Thoracic aorta (tissue), 2 donors: ENCODE measurements around the gene SH2D1B. TPM values are rescaled to one million over a fixed set of nuclear protein-coding genes. Genes with fewer than 3 reads are reported as not detected.

Source experiments
- ATAC-seq: fragments of 150-250 bp; one replicate; pipeline ENCODE4 v1.8.0; 2017; ENCODE audit warnings: low read depth; ENCODE audit not compliant: insufficient number of reproducible peaks, low FRiP score
- DNase-seq: peaks from one replicate; pipeline ENCODE4 v3.0.0-alpha.2; 2020; ENCODE audit warnings: low spot score
- H3K27ac ChIP-seq, 2 donors: fragments of 200-600 bp; sonication (generic); 1 replicate in 1 of 2; 2 replicates in 1 of 2; pipeline ENCODE4 v1.5.1; 2016; ENCODE audit warnings: mild to moderate bottlenecking in 2 of 2, moderate library complexity in 2 of 2
- H3K27me3 ChIP-seq: fragments of 200-600 bp; sonication (generic); replicated peaks from 2 replicates; pipeline ENCODE4 v1.6.0; 2016; ENCODE audit warnings: mild to moderate bottlenecking; ENCODE audit not compliant: insufficient read depth
- H3K36me3 ChIP-seq: fragments of 200-600 bp; sonication (generic); one replicate; pipeline ENCODE4 v1.5.1; 2016
- H3K4me1 ChIP-seq, 2 donors: fragments of 200-600 bp; sonication (generic); 1 replicate in 1 of 2; 2 replicates in 1 of 2; pipeline versions ENCODE4 v1.5.1 to v1.6.0; 2016; ENCODE audit warnings: low read depth in 2 of 2, mild to moderate bottlenecking in 1 of 2; ENCODE audit not compliant: control insufficient read depth in 1 of 2
- H3K4me3 ChIP-seq: fragments of 200-600 bp; sonication (generic); 2 replicates; pipeline ENCODE4 v1.5.1; 2016; ENCODE audit warnings: mild to moderate bottlenecking
- H3K9me3 ChIP-seq: fragments of 200-600 bp; sonication (generic); 2 replicates; pipeline ENCODE4 v1.5.1; 2016
- total RNA-seq, 2 donors: library from RNA; depleted of rRNA; stranded (reverse); fragments of >200 nt; gene quantifications; one replicate each; pipeline versions ENCODE4 v1.1.0 to v1.2.3, GENCODE V29; 2016
- TF ChIP-seq, protein P1 (sequence below): fragments of 200-600 bp; sonication (generic); IDR thresholded peaks from one replicate; pipeline ENCODE4 v1.5.1; 2019; ENCODE audit warnings: antibody characterized with exemption

SH2D1B gene
- total RNA-seq, 2 donors from 2014 or later = 0.68 TPM; not detected in 1

DNA sequence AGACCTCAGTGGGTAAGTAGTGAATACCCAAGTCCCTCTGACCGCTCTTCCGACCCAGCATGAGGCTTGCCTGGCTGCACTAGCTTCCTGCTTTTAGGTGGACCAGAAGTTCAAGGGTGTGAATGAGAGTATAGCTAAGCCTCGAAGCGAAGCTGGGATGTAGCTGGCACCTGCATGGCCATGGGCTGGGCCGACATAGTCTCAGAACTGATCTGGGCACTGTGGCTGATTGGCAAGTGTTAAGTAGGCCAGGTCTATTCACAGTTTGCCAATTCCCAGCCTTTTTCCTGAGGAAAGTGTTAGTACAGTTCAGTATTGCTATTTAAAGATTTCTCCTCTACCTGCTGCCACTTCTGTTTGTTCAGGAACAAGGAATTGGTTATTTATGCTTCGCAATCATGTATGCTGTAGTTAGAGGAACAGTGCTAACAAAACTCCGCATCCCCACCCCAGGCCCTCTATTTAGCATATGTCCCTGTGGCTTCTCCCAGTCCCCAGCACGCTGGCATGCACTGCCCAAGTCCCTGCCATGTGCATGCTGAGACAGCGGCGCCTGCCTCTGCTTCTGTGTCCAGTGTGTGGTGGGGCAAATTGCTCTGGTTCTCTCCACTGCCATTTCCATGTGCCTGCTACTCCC lies 51.6 kb downstream of the SH2D1B start:
- Histone ChIP-seq H3K4me3 (no peak overlapping the region), H3K4me1 (no peaks in the 10 kb centered on the region), H3K36me3 (no peaks in the 10 kb centered on the region), H3K9me3 (no peaks in the 10 kb centered on the region), H3K27ac (no peak overlapping the region), H3K27me3 (no peaks in the 10 kb centered on the region)
- DNase-seq (no peak), ATAC-seq (no peak)
- TF ChIP-seq, protein P1, sequence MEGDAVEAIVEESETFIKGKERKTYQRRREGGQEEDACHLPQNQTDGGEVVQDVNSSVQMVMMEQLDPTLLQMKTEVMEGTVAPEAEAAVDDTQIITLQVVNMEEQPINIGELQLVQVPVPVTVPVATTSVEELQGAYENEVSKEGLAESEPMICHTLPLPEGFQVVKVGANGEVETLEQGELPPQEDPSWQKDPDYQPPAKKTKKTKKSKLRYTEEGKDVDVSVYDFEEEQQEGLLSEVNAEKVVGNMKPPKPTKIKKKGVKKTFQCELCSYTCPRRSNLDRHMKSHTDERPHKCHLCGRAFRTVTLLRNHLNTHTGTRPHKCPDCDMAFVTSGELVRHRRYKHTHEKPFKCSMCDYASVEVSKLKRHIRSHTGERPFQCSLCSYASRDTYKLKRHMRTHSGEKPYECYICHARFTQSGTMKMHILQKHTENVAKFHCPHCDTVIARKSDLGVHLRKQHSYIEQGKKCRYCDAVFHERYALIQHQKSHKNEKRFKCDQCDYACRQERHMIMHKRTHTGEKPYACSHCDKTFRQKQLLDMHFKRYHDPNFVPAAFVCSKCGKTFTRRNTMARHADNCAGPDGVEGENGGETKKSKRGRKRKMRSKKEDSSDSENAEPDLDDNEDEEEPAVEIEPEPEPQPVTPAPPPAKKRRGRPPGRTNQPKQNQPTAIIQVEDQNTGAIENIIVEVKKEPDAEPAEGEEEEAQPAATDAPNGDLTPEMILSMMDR = no peak

- Histone ChIP-seq H3K9me3 (no peaks in the 10 kb centered on the region), H3K36me3 (no peaks in the 10 kb centered on the region), H3K27ac (no peak overlapping the region), H3K4me3 (no peak overlapping the region), H3K4me1 (no peaks in the 10 kb centered on the region), H3K27me3 (no peaks in the 10 kb centered on the region)
- TF ChIP-seq, protein P1 = no peak
- no peak for ATAC-seq
- no peak for DNase-seq
Measured at GRCh38 chr1:162359523-162360236, 52.3 kb downstream of the SH2D1B start.

DNA sequence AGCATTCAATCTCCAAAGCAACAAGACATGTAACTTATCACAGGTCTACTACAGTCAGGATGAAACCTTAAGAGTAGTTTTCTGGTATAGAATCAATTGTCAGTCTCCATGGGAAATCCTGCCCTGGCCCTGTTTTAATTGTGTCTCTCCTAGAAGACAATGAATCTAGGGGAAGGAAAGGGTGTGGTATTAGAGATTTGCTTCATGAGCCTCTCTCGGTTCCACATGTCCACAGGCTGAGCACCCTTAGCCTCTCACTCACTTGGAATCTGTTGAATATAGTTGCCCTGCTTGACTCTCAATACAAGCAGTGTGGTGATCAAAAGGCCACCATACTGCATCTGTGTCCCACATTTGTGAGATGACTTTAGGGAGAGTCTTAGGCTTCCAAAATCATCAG lies 53.0 kb downstream of the SH2D1B start:
- no peaks in the 10 kb centered on the region for H3K4me1 ChIP-seq
- H3K4me3 ChIP-seq = no peak overlapping the region
- H3K9me3 ChIP-seq = no peaks in the 10 kb centered on the region
- TF ChIP-seq, protein P1 = no peak
- DNase-seq (no peak), ATAC-seq (no peak)
- H3K36me3 ChIP-seq = no peaks in the 10 kb centered on the region
- H3K27me3 ChIP-seq = no peaks in the 10 kb centered on the region
- no peak overlapping the region for H3K27ac ChIP-seq

DNA sequence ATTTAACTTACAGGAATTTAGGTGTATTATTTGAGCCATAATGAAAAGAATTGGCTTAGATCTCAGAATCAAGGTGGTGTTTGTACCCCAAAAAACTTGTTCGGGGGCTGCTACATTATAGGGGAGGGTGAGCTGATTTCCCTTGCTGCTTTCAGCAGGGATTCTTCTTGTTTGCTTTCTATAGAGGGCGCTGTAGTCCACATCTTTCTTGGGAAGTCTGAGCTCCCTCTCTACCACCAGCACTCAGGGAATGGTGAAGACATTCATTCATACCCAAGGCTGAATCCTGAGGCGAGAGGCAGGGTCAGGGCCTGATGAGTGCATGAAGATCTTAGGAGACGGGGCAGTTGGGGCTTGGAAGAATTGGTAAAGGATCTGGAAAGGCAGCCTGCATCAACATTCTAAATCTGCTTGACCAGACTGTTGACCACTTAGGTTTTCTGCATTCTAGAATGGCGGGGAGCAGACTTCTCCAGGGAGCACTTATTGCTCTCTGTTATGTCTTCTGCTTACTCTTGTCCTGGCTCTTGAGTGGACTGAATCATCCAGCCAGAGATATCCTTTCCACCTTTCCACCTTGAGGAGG lies 54.2 kb downstream of the SH2D1B start:
- no peak overlapping the region for H3K27ac ChIP-seq
- H3K4me1 ChIP-seq = no peaks in the 10 kb centered on the region
- TF ChIP-seq, protein P1 = no peak
- no peaks in the 10 kb centered on the region for H3K36me3 ChIP-seq
- ATAC-seq = no peak
- H3K27me3 ChIP-seq = no peaks in the 10 kb centered on the region
- no peak overlapping the region for H3K4me3 ChIP-seq
- no peaks in the 10 kb centered on the region for H3K9me3 ChIP-seq
- no peak for DNase-seq

- Histone ChIP-seq H3K4me1 (no peaks in the 10 kb centered on the region), H3K27me3 (no peaks in the 10 kb centered on the region), H3K9me3 (no peaks in the 10 kb centered on the region), H3K36me3 (no peaks in the 10 kb centered on the region), H3K4me3 (no peak overlapping the region), H3K27ac (no peak overlapping the region)
- ATAC-seq (no peak), DNase-seq (no peak)
- TF ChIP-seq, protein P1 = no peak
Measured at GRCh38 chr1:162353702-162354101, 58.2 kb downstream of the SH2D1B start.
